GM12892 (cell line): ENCODE measurements around the gene SEC14L6.

Experiments used
- POLR2A ChIP-seq: IDR thresholded peaks from 2 replicates; pipeline ENCODE4 v1.6.1; 2011; ENCODE audit warnings: low read depth, low read length, control low read depth
- POLR2AphosphoS5 ChIP-seq: IDR thresholded peaks from 2 replicates; pipeline ENCODE4 v1.6.1; 2011; ENCODE audit warnings: low read depth, low read length, control low read depth

DNA sequence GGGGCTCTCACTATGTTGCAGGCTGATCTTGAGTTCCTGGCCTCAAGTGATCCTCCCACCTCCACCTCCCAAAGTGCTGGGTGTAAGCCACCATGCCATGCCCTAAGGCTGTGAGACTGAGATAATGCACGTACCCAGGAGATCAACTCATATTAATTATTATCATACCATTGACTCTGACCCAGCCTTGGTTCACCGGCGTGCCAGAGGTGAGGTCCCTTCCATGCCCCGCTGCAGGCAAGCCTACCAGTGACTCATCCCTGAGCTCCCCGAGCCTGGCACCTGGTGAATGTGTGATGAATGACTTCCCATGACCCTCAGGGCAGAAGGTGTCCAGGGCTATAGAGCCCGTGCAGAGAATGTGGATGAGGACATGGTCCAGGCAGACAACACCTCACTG lies 15.8 kb upstream of the SEC14L6 start:
- TF ChIP-seq POLR2AphosphoS5 (no peak), POLR2A (no peak)
